A549 treated with AZD9567 at 1 μM for 4 hours (cell line): ENCODE data around the gene CCDC106. TPM values are rescaled to one million over a fixed set of nuclear protein-coding genes. Genes with fewer than 3 reads are reported as not detected.

ENCODE experiments used
- total RNA-seq: library from RNA; stranded (reverse); fragments of 200-300 nt; extraction: Qiagen RNA extraction; gene quantifications from 5 replicates; pipeline ENCODE4 v1.2.3, GENCODE V29; 2022; ENCODE audit not compliant: insufficient read depth

The CCDC106 gene
- 11.8 to 15.8 TPM (median 15.2 TPM) in 5 replicates for total RNA-seq

DNA sequence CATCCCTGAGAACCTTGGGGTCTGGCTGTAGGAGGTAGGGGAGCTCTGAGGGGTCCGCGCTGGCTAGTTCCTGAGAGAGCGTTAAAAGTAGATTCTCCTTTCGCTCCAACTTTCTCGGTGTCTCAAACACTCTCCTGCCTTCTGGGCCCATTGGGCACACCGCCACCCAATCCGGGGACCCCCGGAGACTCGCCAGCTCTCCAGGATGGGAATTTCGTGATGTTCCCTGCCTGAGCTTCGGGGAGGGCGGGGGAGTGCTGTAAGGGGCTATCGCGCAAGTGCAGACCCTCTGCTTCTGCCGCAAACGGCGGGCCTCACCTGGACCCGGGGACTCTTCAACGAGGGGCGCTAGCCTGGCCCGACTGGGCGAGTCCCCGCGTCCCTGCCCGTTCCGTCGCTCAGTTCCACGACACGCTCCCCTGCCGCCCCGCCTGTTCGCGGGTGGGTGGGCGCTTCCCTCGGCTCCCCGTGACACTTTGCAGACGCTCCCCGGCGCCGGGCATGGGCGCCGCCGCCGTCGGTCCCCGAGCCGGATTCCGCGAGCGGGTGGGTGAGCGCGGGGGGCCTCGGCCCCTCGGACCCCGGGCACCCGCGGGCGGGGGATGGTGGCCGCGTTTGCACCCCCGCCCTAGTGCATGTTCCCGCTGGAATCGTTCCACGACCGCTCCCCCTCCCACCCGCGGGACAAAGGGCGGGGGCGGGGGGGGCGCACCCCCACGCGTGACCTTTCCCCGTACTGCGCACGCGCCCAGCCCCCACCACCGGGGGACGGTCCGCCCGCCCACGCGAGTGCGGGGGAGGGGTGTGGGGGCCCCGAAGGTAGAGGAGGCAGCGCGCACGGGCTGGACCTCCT lies at the start of gene CCDC106:
CCDC106 (plus strand) TSS at position 481 of the 853 bp plus-strand sequence. CDS start 835 bp downstream, outside the sequence.

DNA sequence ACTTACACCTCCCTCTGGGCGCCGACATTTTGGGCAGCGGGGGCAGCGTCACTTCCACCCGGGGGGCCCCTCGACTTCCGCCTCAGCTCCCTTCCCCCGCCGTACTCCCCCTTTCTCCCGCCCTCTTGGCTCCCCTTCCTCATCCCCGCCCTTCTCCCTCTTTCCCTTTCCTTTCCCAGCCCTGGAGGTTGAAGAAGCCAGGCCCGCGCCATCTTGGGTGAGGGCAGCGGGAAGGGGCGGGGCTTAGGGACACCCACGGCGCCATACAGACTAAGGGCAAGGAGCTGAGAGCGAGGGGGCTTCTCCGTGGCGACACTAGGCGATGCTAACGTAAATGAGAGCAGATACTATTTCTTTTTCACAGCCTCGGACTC lies 48.6 kb upstream of the CCDC106 start, which contains the start of gene FIZ1:
FIZ1 (minus strand) TSS at position 50 of the 374 bp plus-strand sequence. CDS start 1,652 bp downstream, outside the sequence.

GRCh38 chr19:55599842-55600661 lies 48.0 kb upstream of the CCDC106 start, which contains the start of gene ZNF524:
ZNF524 (plus strand) TSS chr19:55600288; CDS start chr19:55602113, 1,825 bp downstream.

GRCh38 chr19:55605637-55606470 lies 42.2 kb upstream of the CCDC106 start, which contains the start of gene ZNF865:
ZNF865 (plus strand) TSS chr19:55605647; CDS start chr19:55613619, 7,972 bp downstream.

DNA sequence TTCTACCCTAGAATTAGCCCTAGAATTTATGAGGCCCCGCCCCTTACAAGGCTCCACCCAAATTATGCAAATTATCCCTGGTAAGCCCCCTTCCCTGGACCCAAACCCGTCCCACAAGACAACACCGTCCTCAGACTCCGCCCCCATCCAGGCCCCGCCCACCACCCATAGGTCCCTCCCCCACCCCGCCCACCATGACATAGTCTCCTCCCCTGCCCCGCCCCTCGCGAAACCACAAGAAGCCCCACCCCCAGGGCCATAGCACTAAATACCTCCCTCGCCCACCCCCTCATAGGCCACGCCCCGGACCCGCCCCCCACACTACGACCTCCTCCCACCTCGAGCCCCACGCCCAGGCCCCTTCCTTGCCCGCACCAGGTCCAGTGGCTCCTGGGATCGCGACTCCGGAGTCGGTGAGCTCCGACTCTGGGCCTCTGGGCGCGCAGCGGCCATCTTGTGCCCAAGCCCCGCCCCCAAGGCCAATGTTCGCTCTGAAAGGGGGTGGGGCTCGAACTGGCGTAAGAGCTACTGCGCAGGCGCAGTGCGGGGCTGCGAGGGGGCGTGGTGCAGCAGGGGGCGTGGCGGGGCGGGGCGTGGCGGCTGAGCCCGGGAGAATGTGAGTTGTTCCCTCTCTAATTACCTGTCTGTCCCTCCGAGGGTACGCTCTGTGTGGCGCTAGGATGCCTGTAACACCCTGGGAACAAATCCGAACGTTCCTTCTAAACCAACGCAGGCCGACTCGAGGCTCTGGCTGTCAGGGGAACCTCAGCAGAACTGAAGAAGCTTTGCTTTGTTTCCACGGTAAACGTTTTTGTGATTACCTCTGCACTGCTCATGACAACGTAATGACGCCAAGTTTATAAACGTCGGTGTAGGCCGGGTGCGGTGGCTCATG lies 23.7 kb upstream of the CCDC106 start, which contains the start of gene ZNF784:
ZNF784 (minus strand) TSS at position 458 of the 895 bp plus-strand sequence; CDS start at position 453, 5 bp downstream.

GRCh38 chr19:55640577-55641425 lies 7.2 kb upstream of the CCDC106 start, which contains the start of gene ZNF580:
ZNF580 (plus strand) TSS chr19:55641002; CDS start chr19:55642509, 1,507 bp downstream.

GRCh38 chr19:55643003-55643886 lies 4.8 kb upstream of the CCDC106 start, which contains the start of gene ZNF581:
ZNF581 (plus strand) TSS chr19:55643649; CDS start chr19:55644572, 923 bp downstream.

GRCh38 chr19:55654868-55655647 lies 7.0 kb downstream of the CCDC106 start, which contains the start of gene U2AF2:
U2AF2 (plus strand) TSS chr19:55655035; CDS start chr19:55655105, 70 bp downstream.

GRCh38 chr19:55674841-55675660 lies 27.0 kb downstream of the CCDC106 start, which contains the start of gene EPN1:
EPN1 (plus strand) TSS chr19:55675226; CDS start chr19:55678628, 3,402 bp downstream.

Other genes with a start within 250 kb of the CCDC106 start
- gene UBE2S, start 240.4 kb upstream of the CCDC106 start, total RNA-seq: 283 to 453 TPM (median 448 TPM) in 5 replicates
- 0.02 TPM in 2 of 5 replicates, not detected in the others for gene SHISA7, start 204.9 kb upstream of the CCDC106 start, total RNA-seq
- 49.3 to 64.4 TPM (median 61.3 TPM) in 5 replicates for gene ISOC2, start 186.6 kb upstream of the CCDC106 start, total RNA-seq
- gene C19orf85, start 183.5 kb upstream of the CCDC106 start, total RNA-seq: not detected in 5 replicates
- 4.3 to 7.1 TPM (median 6.2 TPM) in 5 replicates for gene ZNF628, start 171.6 kb upstream of the CCDC106 start, total RNA-seq
- 31.1 to 56.8 TPM (median 53.6 TPM) in 5 replicates for gene NAT14, start 163.0 kb upstream of the CCDC106 start, total RNA-seq
- gene SSC5D, start 159.8 kb upstream of the CCDC106 start, total RNA-seq: 0.41 to 1.0 TPM (median 0.82 TPM) in 5 replicates
- 1.8 to 2.1 TPM (median 2.0 TPM) in 4 of 5 replicates, not detected in the other for gene SBK2, start 111.1 kb upstream of the CCDC106 start, total RNA-seq
- 0.79 to 1.2 TPM (median 0.93 TPM) in 4 of 5 replicates, not detected in the other for gene SBK3, start 102.7 kb upstream of the CCDC106 start, total RNA-seq
- gene ZNF579, start 67.4 kb upstream of the CCDC106 start, total RNA-seq: 7.2 to 29.0 TPM (median 26.0 TPM) in 5 replicates
- gene FIZ1, start 48.7 kb upstream of the CCDC106 start, total RNA-seq: 18.8 to 22.1 TPM (median 21.4 TPM) in 5 replicates
- 11.7 to 18.6 TPM (median 17.2 TPM) in 5 replicates for gene ZNF524, start 47.9 kb upstream of the CCDC106 start, total RNA-seq
- gene ZNF865, start 42.6 kb upstream of the CCDC106 start, total RNA-seq: 5.6 to 11.6 TPM (median 11.2 TPM) in 5 replicates
- gene ZNF784, start 23.6 kb upstream of the CCDC106 start, total RNA-seq: 5.3 to 7.2 TPM (median 6.9 TPM) in 5 replicates
- 22.8 to 54.8 TPM (median 51.9 TPM) in 5 replicates for gene ZNF580, start 7.2 kb upstream of the CCDC106 start, total RNA-seq
- gene ZNF581, start 4.6 kb upstream of the CCDC106 start, total RNA-seq: 32.4 to 52.5 TPM (median 51.0 TPM) in 5 replicates
- 256 to 304 TPM (median 290 TPM) in 5 replicates for gene U2AF2, start 6.8 kb downstream of the CCDC106 start, total RNA-seq
- gene EPN1, start 27.0 kb downstream of the CCDC106 start, total RNA-seq: 120 to 215 TPM (median 193 TPM) in 5 replicates
- not detected in 5 replicates for gene NLRP9, start 90.2 kb downstream of the CCDC106 start, total RNA-seq
- gene RFPL4A, start 110.9 kb downstream of the CCDC106 start, total RNA-seq: 0.84 to 2.2 TPM (median 1.1 TPM) in 5 replicates
- gene RFPL4AL1, start 120.9 kb downstream of the CCDC106 start, total RNA-seq: 0.14 to 0.17 TPM (median 0.17 TPM) in 3 of 5 replicates, not detected in the others
- 0.02 to 0.03 TPM (median 0.03 TPM) in 3 of 5 replicates, not detected in the others for gene NLRP11, start 183.8 kb downstream of the CCDC106 start, total RNA-seq
- gene NLRP4, start 188.3 kb downstream of the CCDC106 start, total RNA-seq: not detected in 5 replicates